ENCODE measurements around the gene RASL10A.
A peak's percentile ranks its signal among the peaks of the same experiment; 100 is the strongest.

RASL10A gene

GRCh38 chr22:29309332-29310064 is 6.0 kb downstream of the RASL10A start:
- DNase-seq (ENCODE audit: low read depth): no peak
- no peak for TF ChIP-seq CTCF (conservative IDR thresholded peaks at IDR 0.05; ENCODE audit: low read length)
- peak overlapping the region; percentile 81 for H3K4me3 ChIP-seq (ENCODE audit: low read length)

GRCh38 chr22:29308791-29309262 is 6.7 kb downstream of the RASL10A start:
- DNase-seq (ENCODE audit: low read depth): peak; percentile 75
- peak overlapping the region; percentile 81 for H3K4me3 ChIP-seq (ENCODE audit: low read length)
- no peak for TF ChIP-seq CTCF (conservative IDR thresholded peaks at IDR 0.05; ENCODE audit: low read length)

- H3K4me3 ChIP-seq (ENCODE audit: low read length): peak overlapping the region; percentile 81
- no peak for TF ChIP-seq CTCF (conservative IDR thresholded peaks at IDR 0.05; ENCODE audit: low read length)
- no peak for DNase-seq (ENCODE audit: low read depth)
These were observed 7.2 kb downstream of the RASL10A start for GRCh38 chr22:29308148-29308790.

GRCh38 chr22:29307596-29308147 is 7.8 kb downstream of the RASL10A start:
- no peak for TF ChIP-seq CTCF (conservative IDR thresholded peaks at IDR 0.05; ENCODE audit: low read length)
- H3K4me3 ChIP-seq (ENCODE audit: low read length): peak overlapping the region; percentile 81
- no peak for DNase-seq (ENCODE audit: low read depth)

GRCh38 chr22:29306835-29307595 is 8.5 kb downstream of the RASL10A start:
- DNase-seq (ENCODE audit: low read depth): peak; percentile 71
- H3K4me3 ChIP-seq (ENCODE audit: low read length): peak overlapping the region; percentile 81

More at GRCh38 chr22:29306835-29307595, 8.5 kb downstream of the RASL10A start:
- no peak for TF ChIP-seq CTCF (conservative IDR thresholded peaks at IDR 0.05; ENCODE audit: low read length)

Data from AG10803 (cell line).